GM12865 (cell line): Measurements from ENCODE around the gene NEK1.
A peak's percentile ranks its signal among the peaks of the same experiment; 100 is the strongest.

Experiments
- DNase-seq: peaks from one replicate; pipeline ENCODE4 v3.0.0; 2010; ENCODE audit warnings: low read depth
- H3K4me3 ChIP-seq: 2 replicates; pipeline ENCODE4 v1.5.1; 2011; ENCODE audit warnings: mild to moderate bottlenecking, low read depth, low read length, control low read depth
- TF ChIP-seq, protein P1 (sequence below): IDR thresholded peaks from 2 replicates; pipeline ENCODE4 v1.5.1; 2011; ENCODE audit warnings: low read length, control low read depth, low read depth, inconsistent platforms; ENCODE audit not compliant: insufficient read depth; ENCODE audit errors: missing control alignments

The NEK1 gene

DNA sequence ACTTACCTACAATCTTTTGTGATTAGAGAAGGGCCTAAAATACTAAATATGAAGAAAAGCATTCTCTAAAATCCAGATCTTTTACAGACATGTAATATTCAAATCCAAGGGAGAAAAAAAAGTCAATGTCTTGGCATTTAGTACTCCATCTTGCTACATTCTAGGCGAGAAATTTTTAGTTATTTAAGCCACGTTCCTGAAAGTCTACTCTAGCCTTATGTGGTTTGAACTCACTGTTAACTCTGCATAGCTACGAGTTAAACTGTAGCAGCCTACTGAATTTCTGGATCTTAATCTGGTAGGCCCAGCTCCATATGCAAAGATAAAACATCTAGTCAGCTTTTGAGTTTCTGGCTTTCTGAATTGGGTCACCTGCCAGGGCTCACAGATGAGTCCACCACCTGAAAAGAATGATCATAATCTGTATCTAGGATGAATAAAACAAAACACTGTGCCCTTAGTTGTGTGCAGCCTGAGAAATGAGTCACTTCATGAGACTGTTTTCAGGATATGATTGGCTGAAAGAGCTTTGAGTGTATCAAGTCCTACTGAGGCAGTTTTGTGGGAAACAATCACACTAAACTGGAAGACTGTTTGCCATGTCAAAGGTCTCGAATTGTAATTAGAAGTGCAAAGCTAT is 3.2 kb upstream of the NEK1 start:
- H3K4me3 ChIP-seq = no peak overlapping the region
- DNase-seq = no peak
- TF ChIP-seq, protein P1, sequence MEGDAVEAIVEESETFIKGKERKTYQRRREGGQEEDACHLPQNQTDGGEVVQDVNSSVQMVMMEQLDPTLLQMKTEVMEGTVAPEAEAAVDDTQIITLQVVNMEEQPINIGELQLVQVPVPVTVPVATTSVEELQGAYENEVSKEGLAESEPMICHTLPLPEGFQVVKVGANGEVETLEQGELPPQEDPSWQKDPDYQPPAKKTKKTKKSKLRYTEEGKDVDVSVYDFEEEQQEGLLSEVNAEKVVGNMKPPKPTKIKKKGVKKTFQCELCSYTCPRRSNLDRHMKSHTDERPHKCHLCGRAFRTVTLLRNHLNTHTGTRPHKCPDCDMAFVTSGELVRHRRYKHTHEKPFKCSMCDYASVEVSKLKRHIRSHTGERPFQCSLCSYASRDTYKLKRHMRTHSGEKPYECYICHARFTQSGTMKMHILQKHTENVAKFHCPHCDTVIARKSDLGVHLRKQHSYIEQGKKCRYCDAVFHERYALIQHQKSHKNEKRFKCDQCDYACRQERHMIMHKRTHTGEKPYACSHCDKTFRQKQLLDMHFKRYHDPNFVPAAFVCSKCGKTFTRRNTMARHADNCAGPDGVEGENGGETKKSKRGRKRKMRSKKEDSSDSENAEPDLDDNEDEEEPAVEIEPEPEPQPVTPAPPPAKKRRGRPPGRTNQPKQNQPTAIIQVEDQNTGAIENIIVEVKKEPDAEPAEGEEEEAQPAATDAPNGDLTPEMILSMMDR = no peak

DNA sequence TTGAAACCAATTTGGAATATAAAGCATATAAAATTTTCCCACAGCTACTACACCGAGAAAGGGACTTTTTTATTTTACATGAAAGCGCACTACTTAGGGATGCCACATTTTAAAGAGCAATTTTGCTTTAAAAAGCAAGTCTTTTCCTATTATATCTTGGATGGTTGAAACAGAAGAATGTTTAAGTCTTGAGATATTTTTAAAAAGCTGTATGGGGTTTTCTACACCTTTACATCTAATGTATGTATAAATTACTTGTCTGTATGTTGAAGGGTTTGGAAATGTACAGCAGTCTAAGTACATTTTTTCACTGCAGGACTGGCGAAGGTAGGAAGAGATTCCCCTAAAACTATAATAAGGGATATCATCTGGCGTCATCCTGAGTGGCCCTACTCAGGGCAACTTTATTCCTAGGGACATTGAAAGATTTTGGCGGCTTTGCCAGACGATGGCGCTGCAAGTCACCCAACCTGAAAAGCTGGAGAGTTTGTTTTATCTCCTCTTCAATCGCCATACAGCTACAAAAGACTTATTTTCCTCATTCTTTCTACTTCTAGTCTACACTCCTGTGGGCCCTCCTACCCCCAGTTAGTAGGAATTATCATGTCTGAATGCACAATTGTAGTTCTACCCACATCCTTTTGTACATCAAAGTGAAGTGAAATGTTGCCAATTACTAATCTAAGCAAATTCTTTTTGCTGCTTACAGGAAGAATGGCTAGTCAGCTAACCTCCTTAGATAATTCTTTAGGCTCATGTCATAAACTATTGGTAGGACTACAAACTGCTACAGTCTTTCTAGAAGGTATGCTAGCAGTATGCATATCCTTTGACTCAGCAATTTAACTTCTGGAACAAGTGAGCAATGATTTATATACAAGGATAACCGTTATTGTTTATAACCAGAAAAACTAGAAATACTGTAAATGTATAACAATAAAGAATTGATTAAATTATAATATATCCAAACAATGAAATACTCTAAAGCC is 782 bp upstream of the NEK1 start:
- TF ChIP-seq, protein P1 = peak; percentile 70
- DNase-seq = peak; percentile 79
- H3K4me3 ChIP-seq = peak overlapping the region; percentile 95

DNA sequence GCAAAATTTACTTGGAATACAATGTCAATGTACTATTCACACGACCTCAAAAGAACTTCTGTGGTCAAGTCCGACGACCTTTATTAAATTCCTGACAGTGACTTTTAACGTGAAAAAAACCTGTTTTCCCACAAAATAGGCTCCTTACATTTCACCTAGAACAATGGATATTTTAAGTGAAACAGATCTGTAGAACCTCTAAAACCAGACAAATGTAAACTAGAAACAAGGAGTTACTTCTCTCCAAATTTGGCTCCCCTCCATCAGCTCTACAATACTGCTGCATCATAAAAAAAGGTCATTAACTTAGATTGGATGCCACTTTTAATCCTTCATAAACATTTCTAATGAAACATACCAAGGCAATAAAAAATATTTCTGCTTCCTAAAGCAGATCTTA is 1.2 kb downstream of the NEK1 start:
- no peak for DNase-seq
- TF ChIP-seq, protein P1 = no peak
- H3K4me3 ChIP-seq = peak overlapping the region; percentile 95

DNA sequence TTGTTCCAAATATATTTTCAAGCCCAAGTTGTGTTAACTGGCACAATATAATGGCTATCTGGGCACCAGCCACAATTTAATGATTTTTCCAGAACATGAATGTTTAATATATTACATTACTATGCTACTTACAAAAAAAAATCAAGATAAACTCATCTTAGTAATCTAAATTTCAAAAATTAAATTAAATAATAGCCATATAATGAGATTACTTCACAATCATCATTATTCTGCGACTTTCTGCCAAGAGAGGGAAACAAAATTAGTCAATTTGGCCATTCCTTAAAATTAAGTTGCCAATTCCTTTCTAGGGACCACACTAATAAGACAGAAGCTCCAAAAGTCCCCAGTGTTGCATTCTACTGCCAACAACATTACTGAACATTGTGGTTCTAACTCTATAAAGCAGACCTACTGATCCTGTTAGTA is 7.5 kb downstream of the NEK1 start:
- no peak overlapping the region for H3K4me3 ChIP-seq
- no peak for DNase-seq
- TF ChIP-seq, protein P1 = no peak

DNA sequence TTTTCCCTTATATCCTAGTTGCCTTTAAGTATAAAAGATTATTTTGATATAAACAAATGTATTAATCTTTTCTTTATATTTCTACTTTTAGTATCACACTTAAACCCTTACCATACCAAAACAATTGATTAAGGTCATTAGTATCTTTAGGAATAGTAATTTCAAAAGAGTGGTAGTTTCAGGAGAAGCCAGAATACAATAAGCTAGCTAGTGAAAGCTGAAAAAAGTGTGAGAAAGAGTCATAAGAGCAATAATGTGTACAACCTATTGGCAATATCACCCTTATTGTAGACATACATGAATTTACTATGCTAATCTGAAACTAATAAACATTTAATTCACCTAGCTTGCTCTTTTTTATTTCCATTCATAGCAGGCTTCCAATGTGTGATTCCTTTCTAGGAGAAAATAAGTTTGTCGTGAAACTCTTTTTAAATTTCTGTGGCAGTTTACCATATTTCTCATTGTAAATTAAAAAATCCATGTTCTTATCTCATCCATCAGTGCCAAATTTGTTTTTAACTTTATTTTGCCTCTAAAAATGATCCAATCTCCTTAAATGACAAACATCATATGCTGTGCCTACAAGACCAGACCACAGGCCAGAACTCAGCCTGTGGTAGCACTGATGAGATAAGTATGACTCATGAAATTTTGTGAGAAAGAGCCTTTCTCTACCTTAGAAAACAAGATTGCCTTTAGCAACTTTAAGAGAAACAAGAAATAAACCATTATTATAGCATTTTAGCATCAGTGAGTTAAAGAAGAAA is 8.1 kb downstream of the NEK1 start:
- no peak overlapping the region for H3K4me3 ChIP-seq
- TF ChIP-seq, protein P1 = no peak
- DNase-seq = peak; percentile 34

DNA sequence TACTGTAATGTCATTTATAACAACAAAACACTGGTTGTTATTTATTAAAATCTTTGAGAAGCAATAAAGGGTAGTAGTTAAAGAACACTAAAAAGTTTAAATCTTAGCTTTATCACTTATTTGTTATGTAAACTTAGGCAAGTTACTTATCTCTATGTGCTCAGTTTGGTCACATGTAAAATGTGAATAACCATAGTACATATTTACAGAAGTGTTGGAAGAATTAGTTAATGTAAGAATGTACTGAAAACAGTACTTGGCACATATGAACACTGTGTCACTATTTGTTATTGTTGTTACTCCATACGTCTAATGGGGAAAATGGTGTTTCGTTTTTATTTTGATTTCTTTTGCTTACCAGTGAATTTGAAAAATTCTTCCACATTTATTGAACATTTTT is 9.1 kb downstream of the NEK1 start:
- no peak overlapping the region for H3K4me3 ChIP-seq
- TF ChIP-seq, protein P1 = no peak
- no peak for DNase-seq
